Calu3 (cell line): ENCODE results near the gene YBEY. TPM values are rescaled to one million over a fixed set of nuclear protein-coding genes. Genes with fewer than 3 reads are reported as not detected.

Experiments used
- BruUV-seq: library from RNA; stranded (reverse); fragments of 400-500 nt; replicated peaks from 2 replicates; lab custom pipeline; 2021; lab: Mats Ljungman, UMichigan
- CTCF ChIA-PET: fragments of 300-600 bp; sonication (Branson Sonifier 250); formaldehyde crosslinking; loops from one replicate; lab custom pipeline; 2022; ENCODE audit warnings: antibody characterized with exemption; lab: Charles Lee
- DNase-seq: peaks from one replicate; pipeline ENCODE4 v3.0.0; 2022
- H3K27ac Mint-ChIP-seq: one replicate; pipeline ENCODE4 v1.8.0; 2022; ENCODE audit warnings: mixed read lengths; ENCODE audit not compliant: unreplicated experiment
- H3K27me3 Mint-ChIP-seq: one replicate; pipeline ENCODE4 v1.8.0; 2022; ENCODE audit warnings: mixed read lengths; ENCODE audit not compliant: unreplicated experiment
- H3K36me3 Mint-ChIP-seq: one replicate; pipeline ENCODE4 v1.8.0; 2022; ENCODE audit warnings: mild to moderate bottlenecking, moderate library complexity, mixed read lengths; ENCODE audit not compliant: insufficient read depth, unreplicated experiment
- H3K4me1 Mint-ChIP-seq: one replicate; pipeline ENCODE4 v1.8.0; 2022; ENCODE audit warnings: mild to moderate bottlenecking, low read depth, mixed read lengths; ENCODE audit not compliant: unreplicated experiment
- H3K4me3 Mint-ChIP-seq: one replicate; pipeline ENCODE4 v1.8.0; 2022; ENCODE audit warnings: mild to moderate bottlenecking, low read depth, moderate library complexity, mixed read lengths; ENCODE audit not compliant: unreplicated experiment
- H3K9me3 Mint-ChIP-seq: one replicate; pipeline ENCODE4 v1.8.0; 2022; ENCODE audit warnings: low read depth, mixed read lengths; ENCODE audit not compliant: unreplicated experiment
- CTCF ChIP-seq: fragments of 200-600 bp; IDR thresholded peaks from one replicate; pipeline ENCODE4 v1.8.0; 2022; ENCODE audit warnings: antibody characterized with exemption; ENCODE audit not compliant: unreplicated experiment
- intact Hi-C: fragments of 100-400 bp; cut with micrococcal nuclease; formaldehyde crosslinking; loops from one replicate; pipeline ENCODE4 v1.10.0; 2022; ENCODE audit not compliant: unreplicated experiment
- total RNA-seq: library from RNA; stranded (reverse); gene quantifications from 2 replicates; pipeline ENCODE4 v1.2.3, GENCODE V29; 2022

Gene YBEY
- total RNA-seq, 1 experiment from 2014 or later, result 11.3 TPM

- peaks cover 52% of the 10 kb centered on the region for H3K36me3 Mint-ChIP-seq
- no peak for TF ChIP-seq CTCF
- no peak overlapping the region for H3K4me3 Mint-ChIP-seq
- intact Hi-C loops, result no loop called here
- CTCF ChIA-PET, result no interaction called here
- H3K9me3 Mint-ChIP-seq, result no peaks in the 10 kb centered on the region
- DNase-seq, result no peak
- H3K4me1 Mint-ChIP-seq, result no peaks in the 10 kb centered on the region
- no peak overlapping the region for H3K27ac Mint-ChIP-seq
- no peaks in the 10 kb centered on the region for H3K27me3 Mint-ChIP-seq
- no TSS peak for BruUV-seq
Measured at GRCh38 chr21:46264690-46265144, 21.4 kb upstream of the YBEY start.

- H3K9me3 Mint-ChIP-seq, result no peaks in the 10 kb centered on the region
- CTCF ChIA-PET, result no interaction called here
- no peaks in the 10 kb centered on the region for H3K4me1 Mint-ChIP-seq
- H3K27ac Mint-ChIP-seq, result no peak overlapping the region
- no peak for TF ChIP-seq CTCF
- BruUV-seq, result no TSS peak
- H3K36me3 Mint-ChIP-seq, result peaks cover 48% of the 10 kb centered on the region
- no peak overlapping the region for H3K4me3 Mint-ChIP-seq
- intact Hi-C loops, result no loop called here
- no peak for DNase-seq
- no peaks in the 10 kb centered on the region for H3K27me3 Mint-ChIP-seq
Measured at GRCh38 chr21:46265736-46266525, 20.2 kb upstream of the YBEY start.

GRCh38 chr21:46266946-46267345, 19.2 kb upstream of the YBEY start:
- no peak for TF ChIP-seq CTCF
- BruUV-seq, result no TSS peak
- peaks cover 43% of the 10 kb centered on the region for H3K36me3 Mint-ChIP-seq
- CTCF ChIA-PET, result no interaction called here
- H3K27me3 Mint-ChIP-seq, result no peaks in the 10 kb centered on the region
- no peaks in the 10 kb centered on the region for H3K9me3 Mint-ChIP-seq
- intact Hi-C loops, result no loop called here
- DNase-seq, result no peak
- H3K27ac Mint-ChIP-seq, result no peak overlapping the region
- no peak overlapping the region for H3K4me3 Mint-ChIP-seq
- no peaks in the 10 kb centered on the region for H3K4me1 Mint-ChIP-seq

GRCh38 chr21:46268371-46268770, 17.8 kb upstream of the YBEY start:
- H3K4me3 Mint-ChIP-seq, result no peak overlapping the region
- no peak for DNase-seq
- H3K9me3 Mint-ChIP-seq, result no peaks in the 10 kb centered on the region
- TF ChIP-seq CTCF, result no peak
- H3K27ac Mint-ChIP-seq, result no peak overlapping the region
- H3K27me3 Mint-ChIP-seq, result no peaks in the 10 kb centered on the region
- intact Hi-C loops, result no loop called here
- CTCF ChIA-PET, result interaction anchor here (0.8 kb wide), 1 partner anchor 79 kb away, joined by 7 read pairs; no protein-coding TSS in a partner anchor
- BruUV-seq, result no TSS peak
- H3K36me3 Mint-ChIP-seq, result peaks cover 42% of the 10 kb centered on the region
- H3K4me1 Mint-ChIP-seq, result no peaks in the 10 kb centered on the region
